Ovary (tissue), 9 donors: ENCODE measurements around the gene YWHAQ. TPM values are rescaled to one million over a fixed set of nuclear protein-coding genes. Genes with fewer than 3 reads are reported as not detected.

ENCODE experiments used
- DNase-seq, 5 donors: peaks; one replicate each; pipeline ENCODE4 v3.0.0-alpha.2; 2019 to 2020
- H3K27ac ChIP-seq, 2 donors: fragments of 200-600 bp; one replicate each; pipeline versions ENCODE4 v1.5.1 to v1.8.0; 2019 to 2022
- H3K27me3 ChIP-seq: fragments of 200-600 bp; one replicate; pipeline ENCODE4 v1.8.0; 2022
- H3K36me3 ChIP-seq: fragments of 200-600 bp; sonication (generic); one replicate; pipeline ENCODE4 v1.5.1; 2019
- H3K4me1 ChIP-seq: one replicate; pipeline ENCODE4 v1.8.1; 2013; ENCODE audit warnings: mild to moderate bottlenecking, moderate library complexity; ENCODE audit not compliant: insufficient read depth
- H3K4me3 ChIP-seq: fragments of 200-600 bp; sonication (generic); one replicate; pipeline ENCODE4 v1.5.1; 2017
- H3K9me3 ChIP-seq, 2 donors: fragments of 200-600 bp in 1 of 2; sonication (generic) in 1 of 2; one replicate each; pipeline versions ENCODE4 v1.5.1 to v1.8.1; 2013 to 2019; ENCODE audit warnings: mild to moderate bottlenecking in 1 of 2, moderate library complexity in 1 of 2
- EP300 ChIP-seq: sonication (generic); formaldehyde crosslinking; IDR thresholded peaks from one replicate; pipeline ENCODE4 v1.6.1; 2017; ENCODE audit warnings: antibody characterized with exemption
- POLR2A ChIP-seq: fragments of 450-650 bp; IDR thresholded peaks from one replicate; pipeline ENCODE4 v1.6.1; 2017; ENCODE audit warnings: antibody characterized with exemption, mild to moderate bottlenecking, moderate library complexity
- WGBS, 3 donors: extraction: QIAGEN DNeasy Blood & Tissue Kit in 1 of 3; methylation state at CpG; one replicate each; pipeline versions ENCODE4 v1.1.5 to v1.1.7; 2013 to 2017; 5-methylcytosine and 5-hydroxymethylcytosine counted together
- intact Hi-C, 4 donors: fragments of 100-400 bp; cut with DNase I; formaldehyde crosslinking; loops; one replicate each; pipeline versions ENCODE4 v1.11.0 to v1.15.1; 2022 to 2023
- polyA plus RNA-seq, 2 donors: library from polyadenylated mRNA; stranded (reverse); fragments of 200-250 nt in 1 of 2; fragments of 350-450 nt in 1 of 2; fragmentation: Illumina TruSeq in 1 of 2; extraction: RNeasy Lipid Tissue Mini Kit (QIAGEN cat#74804) in 1 of 2; gene quantifications; one replicate each; pipeline ENCODE4 v1.2.3, GENCODE V29; 2013 to 2014
- total RNA-seq, 7 donors: library from RNA; depleted of rRNA in 2 of 7; stranded (reverse); fragments of >200 nt in 2 of 7; fragmentation: NEBNext Ultra II Directional in 3 of 7; extraction: Animal tissue kit (Norgen Biotek cat#: 25700) in 3 of 7; gene quantifications; one replicate each; pipeline versions ENCODE4 v1.1.0 to v1.2.4, GENCODE V29; 2016 to 2023
- TF ChIP-seq, protein P1 (sequence below), 3 donors: fragments of 450-650 bp in 2 of 3; fragments of 200-600 bp in 1 of 3; IDR thresholded peaks; one replicate each; pipeline versions ENCODE4 v1.5.1 to v1.8.0; 2016 to 2022; ENCODE audit warnings: antibody characterized with exemption in 3 of 3, mild to moderate bottlenecking in 1 of 3
- donor health status: DM: no; HTN: no; CAD: no; lungs with moderate emphysema.
- donor health status: DM: no; HTN: no; CAD: no.
- donor health status: Bipolar disorder and iron deficiency.
- donor health status: DM: yes; HTN: yes; CAD: no.
- donor health status: DM: no; HTN: no; CAD: no.
- donor health status: DM: yes; HTN: yes; CAD: no.

The YWHAQ gene
- total and polyA plus RNA-seq, 9 donors: 156 to 386 (median 241) TPM

DNA sequence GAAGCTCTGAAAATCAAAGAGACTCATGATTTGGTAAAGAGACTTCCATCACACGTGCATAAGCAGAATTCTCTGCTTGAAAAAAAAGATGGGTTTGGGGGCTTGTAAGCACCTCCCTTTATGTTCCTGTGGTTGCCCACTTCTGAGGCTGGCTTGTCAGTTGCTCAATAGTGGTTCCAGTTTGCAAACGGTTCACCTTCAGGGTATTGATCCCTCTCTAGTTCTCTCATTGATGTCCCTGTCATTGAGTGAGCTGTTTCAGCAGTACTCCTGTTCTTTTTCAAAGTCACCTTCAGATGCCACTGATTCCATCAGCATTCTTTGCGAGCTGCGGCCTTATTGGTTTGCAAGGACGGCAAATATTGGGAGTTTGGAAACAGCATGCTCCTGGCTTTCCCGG is 17.1 kb upstream of the YWHAQ start:
- WGBS, 3 donors: 86 to 91% (median 87%) methylated on average over 6 of the region's 6 CpGs
- Histone ChIP-seq H3K27ac (no peak overlapping the region), H3K27me3 (no peaks in the 10 kb centered on the region), H3K4me3 (no peak overlapping the region), H3K9me3 (no peaks in the 10 kb centered on the region), H3K36me3 (no peaks in the 10 kb centered on the region), H3K4me1 (peaks cover 5% of the 10 kb centered on the region)
- TF ChIP-seq POLR2A (no peak), EP300 (no peak)
- TF ChIP-seq, protein P1, sequence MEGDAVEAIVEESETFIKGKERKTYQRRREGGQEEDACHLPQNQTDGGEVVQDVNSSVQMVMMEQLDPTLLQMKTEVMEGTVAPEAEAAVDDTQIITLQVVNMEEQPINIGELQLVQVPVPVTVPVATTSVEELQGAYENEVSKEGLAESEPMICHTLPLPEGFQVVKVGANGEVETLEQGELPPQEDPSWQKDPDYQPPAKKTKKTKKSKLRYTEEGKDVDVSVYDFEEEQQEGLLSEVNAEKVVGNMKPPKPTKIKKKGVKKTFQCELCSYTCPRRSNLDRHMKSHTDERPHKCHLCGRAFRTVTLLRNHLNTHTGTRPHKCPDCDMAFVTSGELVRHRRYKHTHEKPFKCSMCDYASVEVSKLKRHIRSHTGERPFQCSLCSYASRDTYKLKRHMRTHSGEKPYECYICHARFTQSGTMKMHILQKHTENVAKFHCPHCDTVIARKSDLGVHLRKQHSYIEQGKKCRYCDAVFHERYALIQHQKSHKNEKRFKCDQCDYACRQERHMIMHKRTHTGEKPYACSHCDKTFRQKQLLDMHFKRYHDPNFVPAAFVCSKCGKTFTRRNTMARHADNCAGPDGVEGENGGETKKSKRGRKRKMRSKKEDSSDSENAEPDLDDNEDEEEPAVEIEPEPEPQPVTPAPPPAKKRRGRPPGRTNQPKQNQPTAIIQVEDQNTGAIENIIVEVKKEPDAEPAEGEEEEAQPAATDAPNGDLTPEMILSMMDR (IDR thresholded peaks at IDR 0.05): no peak
- DNase-seq: no peak
- intact Hi-C loops: no loop called here

DNA sequence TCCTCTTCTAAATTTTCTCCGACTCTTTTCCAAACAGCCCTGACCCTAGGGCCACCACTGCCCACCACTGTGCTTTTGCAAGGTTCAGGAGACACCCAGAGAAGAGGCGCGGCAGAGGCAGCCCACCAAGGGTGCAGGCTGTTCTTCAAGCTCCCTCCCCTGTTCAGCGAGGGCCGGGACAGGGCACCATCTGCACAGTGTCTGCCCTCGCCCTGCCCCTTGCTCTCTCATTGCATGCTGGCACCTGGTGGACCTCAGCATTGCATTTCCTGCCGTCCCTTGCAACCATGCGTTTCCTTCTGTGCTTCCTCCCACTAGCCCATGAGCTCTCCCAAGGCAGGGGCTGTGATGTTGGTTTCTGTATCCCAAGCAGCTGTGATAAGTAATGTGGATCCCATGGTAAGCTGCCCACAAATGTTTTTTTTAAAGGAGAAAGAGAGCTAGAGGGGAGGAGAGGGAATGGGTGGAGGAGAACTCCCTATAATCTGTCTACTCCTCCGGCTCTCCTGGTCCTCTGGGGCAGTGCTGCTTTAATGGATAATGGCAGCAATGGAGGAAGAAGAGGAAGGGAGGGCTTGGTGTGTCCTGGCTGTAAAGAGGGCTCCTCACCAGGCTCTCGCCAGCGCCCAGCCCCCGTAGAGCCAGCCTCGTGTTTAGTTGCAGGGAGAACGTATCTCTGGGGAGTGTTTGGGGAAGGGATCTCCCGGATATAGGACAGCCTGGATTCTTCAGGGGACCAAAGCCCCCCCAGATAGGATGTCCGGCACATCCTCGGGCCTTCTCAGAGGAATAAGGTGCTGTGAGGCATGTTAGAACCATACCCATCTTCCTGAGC is 15.6 kb upstream of the YWHAQ start:
- Histone ChIP-seq H3K27me3 (no peaks in the 10 kb centered on the region), H3K27ac (no peak overlapping the region), H3K4me1 (peaks cover 3% of the 10 kb centered on the region), H3K4me3 (no peak overlapping the region), H3K9me3 (no peaks in the 10 kb centered on the region), H3K36me3 (no peaks in the 10 kb centered on the region)
- 36 to 42% (median 39%) methylated on average over 17 of the region's 17 CpGs for WGBS, 3 donors
- intact Hi-C loops: no loop called here
- no peak for DNase-seq
- no peak for TF ChIP-seq POLR2A
- TF ChIP-seq EP300: no peak

DNA sequence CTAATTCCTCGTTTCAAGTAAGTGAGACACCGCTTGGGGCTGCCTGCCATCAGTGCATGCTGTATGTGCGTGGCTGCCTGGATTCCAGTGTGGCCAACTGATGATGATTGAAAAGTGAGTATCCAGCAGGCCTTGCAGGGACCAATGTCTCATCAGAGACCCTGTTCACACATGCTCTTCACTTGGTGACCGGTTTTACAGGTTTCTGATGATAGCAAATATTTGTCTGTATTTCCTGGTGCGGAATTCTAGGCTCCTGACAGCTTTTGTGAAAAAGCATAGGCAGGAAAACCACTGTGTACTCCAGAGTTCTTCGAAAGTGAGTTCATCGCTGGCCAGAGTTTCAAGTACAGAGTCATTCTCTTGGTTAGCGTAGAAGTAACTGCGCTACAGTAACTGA is 13.8 kb upstream of the YWHAQ start:
- H3K9me3 ChIP-seq: no peaks in the 10 kb centered on the region
- DNase-seq: no peak
- WGBS, 3 donors: 96 to 99% (median 97%) methylated on average over 9 of the region's 9 CpGs
- H3K36me3 ChIP-seq: no peaks in the 10 kb centered on the region
- H3K27me3 ChIP-seq: no peaks in the 10 kb centered on the region
- no peak overlapping the region for H3K27ac ChIP-seq
- H3K4me1 ChIP-seq: peaks cover 6% of the 10 kb centered on the region
- intact Hi-C loops: no loop called here
- H3K4me3 ChIP-seq: no peak overlapping the region
- no peak for TF ChIP-seq EP300

DNA sequence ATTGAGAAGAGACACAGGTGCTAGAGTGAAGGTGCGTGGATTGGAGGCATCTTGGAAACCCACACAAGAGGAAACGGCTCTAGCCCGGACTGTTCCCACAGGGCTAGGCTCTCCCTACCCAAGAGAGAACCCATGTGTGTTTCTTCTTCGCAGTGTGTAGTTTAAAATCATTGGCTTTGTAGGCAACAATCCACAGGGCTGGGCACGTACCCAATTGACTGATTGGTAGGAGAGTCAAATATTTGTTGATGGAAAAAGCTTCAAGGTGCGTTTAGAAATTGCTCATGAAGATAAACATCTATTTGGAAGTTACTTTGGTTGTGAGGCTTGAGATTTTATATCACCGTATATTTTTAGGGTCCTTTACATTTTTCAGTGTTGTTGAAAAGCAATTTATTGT is 13.2 kb upstream of the YWHAQ start:
- no peak overlapping the region for H3K27ac ChIP-seq
- no peaks in the 10 kb centered on the region for H3K36me3 ChIP-seq
- DNase-seq: no peak
- peaks cover 9% of the 10 kb centered on the region for H3K4me1 ChIP-seq
- no peaks in the 10 kb centered on the region for H3K27me3 ChIP-seq
- 92 to 93% (median 92%) methylated on average over 7 of the region's 7 CpGs for WGBS, 3 donors
- intact Hi-C loops: no loop called here
- TF ChIP-seq, protein P1 (IDR thresholded peaks at IDR 0.05): no peak
- TF ChIP-seq EP300 (no peak), POLR2A (no peak)
- H3K9me3 ChIP-seq: no peaks in the 10 kb centered on the region
- H3K4me3 ChIP-seq: no peak overlapping the region

DNA sequence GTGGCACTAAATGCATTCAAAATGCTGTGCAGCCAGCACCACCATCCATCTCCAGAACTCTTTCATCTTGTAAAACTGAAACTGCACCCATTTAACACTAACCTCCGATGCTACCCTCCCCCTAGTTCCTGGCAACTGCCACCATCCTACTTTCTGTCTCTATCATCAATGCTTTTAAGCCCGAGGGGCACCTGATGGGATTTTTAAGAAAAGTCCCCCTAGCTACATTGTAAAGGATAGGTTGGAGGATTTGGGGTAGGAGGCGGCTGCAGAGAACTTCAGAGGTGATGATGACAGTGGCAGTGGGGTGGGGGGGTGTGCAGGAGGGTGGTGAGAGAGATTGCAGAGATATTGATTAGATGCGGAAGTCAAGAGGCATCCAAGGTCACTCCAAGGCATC is 10.8 kb upstream of the YWHAQ start:
- Histone ChIP-seq H3K4me3 (no peak overlapping the region), H3K4me1 (peaks cover 19% of the 10 kb centered on the region), H3K27me3 (no peaks in the 10 kb centered on the region), H3K27ac (no peak overlapping the region), H3K36me3 (no peaks in the 10 kb centered on the region), H3K9me3 (no peaks in the 10 kb centered on the region)
- intact Hi-C loops: no loop called here
- WGBS, 3 donors: 77 to 89% (median 80%) methylated on average over 4 of the region's 4 CpGs
- TF ChIP-seq POLR2A (no peak), EP300 (no peak)
- TF ChIP-seq, protein P1 (IDR thresholded peaks at IDR 0.05): no peak
- no peak for DNase-seq
